ENCODE results near the gene CD177. TPM values are rescaled to one million over a fixed set of nuclear protein-coding genes. Genes with fewer than 3 reads are reported as not detected.

Gene CD177
- total and polyA plus RNA-seq, 2 donors (not counting 3 experiments of a cell fraction or from before 2014, with no cell fraction given): 0.18 TPM; not detected in 1

GRCh38 chr19:43305642-43306041, 47.8 kb upstream of the CD177 start:
- Histone ChIP-seq H3K4me1 (ENCODE audit: control insufficient read depth, extremely low read depth, insufficient read depth, low read length) (no peaks in the 10 kb centered on the region), H3K79me2 (ENCODE audit: control insufficient read depth, insufficient read depth, low read length) (no peaks in the 10 kb centered on the region), H3K9me1 (replicated peaks; ENCODE audit: control insufficient read depth, extremely low read depth, insufficient read depth, low read length) (no peaks in the 10 kb centered on the region), H3K4me2 (ENCODE audit: insufficient read depth, low read length) (no peak overlapping the region), H4K20me1 (replicated peaks; ENCODE audit: control insufficient read depth, extremely low read depth, insufficient read depth, low read length) (no peaks in the 10 kb centered on the region), H2AFZ (ENCODE audit: low read depth, low read length) (no peak overlapping the region), H3K9ac (replicated peaks; ENCODE audit: extremely low read depth, insufficient read depth, low read length) (no peak overlapping the region), H3K9me3 (replicated peaks; ENCODE audit: control insufficient read depth, insufficient read depth, low read length) (no peaks in the 10 kb centered on the region), H3K36me3 (ENCODE audit: control insufficient read depth in 2 of 2, extremely low read depth in 1 of 2, insufficient read depth in 2 of 2, low read length in 2 of 2) (no peaks in the 10 kb centered on the region), H3K4me3 (replicated peaks in 1 of 3; ENCODE audit: insufficient read depth in 1 of 3, low read depth in 1 of 3, low read length in 3 of 3) (no peak overlapping the region), H3K27me3 (ENCODE audit: control insufficient read depth in 2 of 2, insufficient read depth in 2 of 2, low read length in 2 of 2) (no peaks in the 10 kb centered on the region), H3K27ac (ENCODE audit: insufficient read depth, low read depth, low read length) (no peak overlapping the region)
- no peak for FAIRE-seq
- intact Hi-C loops (cut with micrococcal nuclease) (no loop called here), dilution Hi-C loops (cut with MboI; ENCODE audit: extremely low pct_ligation_motif_present, low sequenced_read_pairs) (no loop called here)
- no TSS peak for BruUV-seq (replicated peaks)
- CTCF ChIA-PET: no interaction called here
- no peak for DNase-seq (ENCODE audit: low read depth, low spot score)
- POLR2A ChIA-PET: no interaction called here
- TF ChIP-seq CTCF (IDR thresholded peaks at IDR 0.05; ENCODE audit: extremely low read depth in 1 of 2, insufficient read depth in 1 of 2, low read depth in 1 of 2, low read length in 2 of 2) (no peak), JUN (IDR thresholded peaks at IDR 0.05; ENCODE audit: borderline replicate concordance, insufficient read depth, insufficient read length, low read depth) (no peak), GATA2 (IDR thresholded peaks at IDR 0.05; ENCODE audit: insufficient read depth, insufficient read length, low read depth, low read length) (no peak)

GRCh38 chr19:43306097-43306496, 47.4 kb upstream of the CD177 start:
- Histone ChIP-seq H3K4me2 (ENCODE audit: insufficient read depth, low read length) (no peak overlapping the region), H2AFZ (ENCODE audit: low read depth, low read length) (no peak overlapping the region), H3K79me2 (ENCODE audit: control insufficient read depth, insufficient read depth, low read length) (no peaks in the 10 kb centered on the region), H3K4me1 (ENCODE audit: control insufficient read depth, extremely low read depth, insufficient read depth, low read length) (no peaks in the 10 kb centered on the region), H3K27me3 (ENCODE audit: control insufficient read depth in 2 of 2, insufficient read depth in 2 of 2, low read length in 2 of 2) (no peaks in the 10 kb centered on the region), H3K4me3 (replicated peaks in 1 of 3; ENCODE audit: insufficient read depth in 1 of 3, low read depth in 1 of 3, low read length in 3 of 3) (no peak overlapping the region), H3K9ac (replicated peaks; ENCODE audit: extremely low read depth, insufficient read depth, low read length) (no peak overlapping the region), H3K27ac (ENCODE audit: insufficient read depth, low read depth, low read length) (no peak overlapping the region), H3K36me3 (ENCODE audit: control insufficient read depth in 2 of 2, extremely low read depth in 1 of 2, insufficient read depth in 2 of 2, low read length in 2 of 2) (no peaks in the 10 kb centered on the region), H4K20me1 (replicated peaks; ENCODE audit: control insufficient read depth, extremely low read depth, insufficient read depth, low read length) (no peaks in the 10 kb centered on the region), H3K9me3 (replicated peaks; ENCODE audit: control insufficient read depth, insufficient read depth, low read length) (no peaks in the 10 kb centered on the region), H3K9me1 (replicated peaks; ENCODE audit: control insufficient read depth, extremely low read depth, insufficient read depth, low read length) (no peaks in the 10 kb centered on the region)
- no TSS peak for BruUV-seq (replicated peaks)
- ChIA-PET POLR2A (no interaction called here), CTCF (no interaction called here)
- no peak for TF ChIP-seq FOS (IDR thresholded peaks at IDR 0.05; ENCODE audit: borderline replicate concordance, insufficient read depth, low read length)
- no peak for TF ChIP-seq EZH2 (IDR thresholded peaks at IDR 0.05; ENCODE audit: borderline replicate concordance, low read depth, low read length, severe bottlenecking)
- no peak for TF ChIP-seq MYC (IDR thresholded peaks at IDR 0.05; ENCODE audit: low read depth, low read length)
- no peak for TF ChIP-seq POLR2A (IDR thresholded peaks at IDR 0.05; ENCODE audit: low read depth, low read length)
- no peak for TF ChIP-seq MAX (IDR thresholded peaks at IDR 0.05; ENCODE audit: insufficient read depth, insufficient read length)
- no peak for TF ChIP-seq JUN (IDR thresholded peaks at IDR 0.05; ENCODE audit: borderline replicate concordance, insufficient read depth, insufficient read length, low read depth)
- TF ChIP-seq POLR2AphosphoS5 (IDR thresholded peaks at IDR 0.05; ENCODE audit: insufficient read depth, low read depth, low read length): no peak
- TF ChIP-seq GATA2 (IDR thresholded peaks at IDR 0.05; ENCODE audit: insufficient read depth, insufficient read length, low read depth, low read length): no peak
- TF ChIP-seq CTCF (IDR thresholded peaks at IDR 0.05; ENCODE audit: extremely low read depth in 1 of 2, insufficient read depth in 1 of 2, low read depth in 1 of 2, low read length in 2 of 2): no peak
- intact Hi-C loops (cut with micrococcal nuclease): no loop called here
- dilution Hi-C loops (cut with MboI; ENCODE audit: extremely low pct_ligation_motif_present, low sequenced_read_pairs): no loop called here
- no peak for DNase-seq (ENCODE audit: low read depth, low spot score)
- no peak for FAIRE-seq
